HG03280 (cell line): ENCODE data around the gene MRNIP.
A peak's percentile ranks its signal among the peaks of the same experiment; 100 is the strongest.
"Not testable (repeated sequence)": the region's sequence is repeated elsewhere in the genome, so short reads cannot be mapped to it uniquely, and the experiment has no call there.

Source experiments
- ATAC-seq: cut with Tn5 transposase; IDR thresholded peaks from one replicate; pipeline ENCODE4 v1.9.1; 2021; ENCODE audit warnings: mild to moderate bottlenecking, moderate library complexity; ENCODE audit not compliant: unreplicated experiment

MRNIP gene

GRCh38 chr5:179872055-179872827, 13.6 kb upstream of the MRNIP start:
- no peak for ATAC-seq

DNA sequence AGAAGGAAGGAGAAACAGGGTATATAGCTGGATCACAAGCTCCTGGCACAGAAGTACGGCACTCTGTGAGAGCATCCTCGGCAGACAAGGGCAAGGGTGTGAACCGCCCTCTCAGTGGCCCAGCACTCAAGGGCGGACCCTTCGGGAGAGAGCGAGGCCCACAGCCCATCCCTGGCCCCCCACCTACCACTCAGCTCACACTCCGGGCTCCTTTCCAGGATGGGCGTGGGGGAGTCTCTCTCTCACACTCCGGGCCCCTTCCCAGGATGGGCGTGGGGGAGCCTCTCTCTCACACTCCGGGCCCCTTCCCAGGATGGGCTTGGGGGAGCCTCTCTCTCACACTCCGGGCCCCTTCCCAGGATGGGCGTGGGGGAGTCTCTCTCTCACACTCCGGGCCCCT, 12.9 kb upstream of the MRNIP start:
- ATAC-seq = not testable (repeated sequence)

GRCh38 chr5:179870952-179871351, 12.3 kb upstream of the MRNIP start:
- ATAC-seq = no peak

- no peak for ATAC-seq
Observed at GRCh38 chr5:179870403-179870903, 11.8 kb upstream of the MRNIP start.

- ATAC-seq = no peak
Observed at GRCh38 chr5:179869641-179870402, 11.2 kb upstream of the MRNIP start.

GRCh38 chr5:179869101-179869500, 10.5 kb upstream of the MRNIP start:
- ATAC-seq = no peak

GRCh38 chr5:179868541-179868940, 9.9 kb upstream of the MRNIP start:
- ATAC-seq = no peak

- no peak for ATAC-seq
Observed at GRCh38 chr5:179867476-179867875, 8.9 kb upstream of the MRNIP start.

DNA sequence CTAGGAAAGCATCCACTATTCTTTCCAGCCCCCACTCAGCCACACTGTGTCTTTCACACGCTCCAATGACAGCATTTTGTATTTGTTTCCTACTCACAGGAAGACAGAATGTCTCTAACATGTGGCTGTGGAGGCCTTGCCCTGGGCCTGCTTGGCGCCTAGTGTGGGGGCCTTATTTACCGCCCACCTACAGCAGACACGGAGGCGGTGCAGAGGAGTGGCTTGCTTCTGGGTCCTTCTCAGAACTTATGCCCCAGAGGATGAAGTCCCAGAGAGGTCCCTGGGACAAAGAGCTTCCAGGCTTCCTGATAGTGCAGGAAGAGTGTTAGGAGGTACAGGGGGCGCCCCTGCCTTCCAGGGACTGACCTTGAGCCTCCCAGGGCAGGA, 8.5 kb upstream of the MRNIP start:
- ATAC-seq = no peak

DNA sequence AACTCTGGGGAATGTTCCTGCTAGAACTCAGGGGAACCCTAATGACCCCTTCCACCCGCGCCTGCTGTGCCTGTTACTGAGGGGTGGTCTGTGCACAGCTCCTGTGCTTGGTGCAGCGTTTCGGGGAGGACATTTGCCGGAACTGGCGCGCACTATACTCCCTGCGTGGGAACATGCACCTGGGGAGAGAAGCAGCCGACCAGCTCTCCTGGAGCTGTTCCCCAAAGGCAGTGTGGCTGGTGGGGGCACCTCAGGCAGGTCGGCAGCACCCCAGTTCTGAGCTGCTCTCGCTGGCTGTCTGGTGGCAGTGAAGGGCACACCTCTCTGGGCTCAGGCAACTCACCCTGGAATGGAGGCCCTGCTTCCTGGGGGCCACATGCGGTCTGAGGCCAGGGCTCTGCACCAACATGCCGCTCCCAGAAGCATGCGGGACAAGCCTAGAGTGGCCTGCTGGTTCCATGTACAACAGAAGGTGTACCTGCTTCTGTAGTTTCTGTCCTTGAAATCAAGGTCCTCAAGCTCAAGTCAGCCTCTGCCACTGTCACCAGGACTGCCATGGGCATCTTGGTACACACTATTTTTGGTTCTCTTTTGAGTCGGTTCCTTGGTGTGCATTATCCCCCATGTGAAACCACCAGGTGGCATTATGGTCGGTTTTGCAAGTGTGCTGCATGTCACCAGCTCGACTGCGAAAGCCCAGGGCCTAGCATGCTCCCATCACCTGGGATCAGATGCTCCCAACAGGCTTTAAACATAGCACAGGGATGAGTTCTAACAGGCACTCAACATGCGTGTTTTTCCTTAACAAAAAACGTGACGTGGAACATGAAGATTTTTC, 7.8 kb upstream of the MRNIP start:
- no peak for ATAC-seq

GRCh38 chr5:179865491-179866240, 7.0 kb upstream of the MRNIP start:
- no peak for ATAC-seq

DNA sequence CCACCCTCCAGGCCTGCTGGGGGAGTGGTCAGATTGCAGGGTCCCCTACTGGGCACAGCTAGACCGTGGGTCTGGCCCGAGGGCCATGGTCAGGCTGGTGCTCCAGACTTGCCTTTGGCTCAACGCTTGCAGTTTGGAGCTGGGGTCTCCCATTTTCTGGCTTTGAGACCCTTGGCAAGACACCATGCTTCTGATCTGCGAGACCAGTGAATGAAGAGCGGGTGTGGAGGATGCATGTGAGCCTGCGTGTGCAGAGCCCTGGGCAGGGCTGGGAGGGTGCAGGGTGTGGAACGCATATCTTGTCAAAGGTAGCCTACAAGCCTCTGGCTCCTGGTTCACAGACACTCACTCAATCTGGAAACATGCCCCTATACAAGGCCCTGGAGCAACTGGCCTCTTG, 6.1 kb upstream of the MRNIP start:
- ATAC-seq = no peak

DNA sequence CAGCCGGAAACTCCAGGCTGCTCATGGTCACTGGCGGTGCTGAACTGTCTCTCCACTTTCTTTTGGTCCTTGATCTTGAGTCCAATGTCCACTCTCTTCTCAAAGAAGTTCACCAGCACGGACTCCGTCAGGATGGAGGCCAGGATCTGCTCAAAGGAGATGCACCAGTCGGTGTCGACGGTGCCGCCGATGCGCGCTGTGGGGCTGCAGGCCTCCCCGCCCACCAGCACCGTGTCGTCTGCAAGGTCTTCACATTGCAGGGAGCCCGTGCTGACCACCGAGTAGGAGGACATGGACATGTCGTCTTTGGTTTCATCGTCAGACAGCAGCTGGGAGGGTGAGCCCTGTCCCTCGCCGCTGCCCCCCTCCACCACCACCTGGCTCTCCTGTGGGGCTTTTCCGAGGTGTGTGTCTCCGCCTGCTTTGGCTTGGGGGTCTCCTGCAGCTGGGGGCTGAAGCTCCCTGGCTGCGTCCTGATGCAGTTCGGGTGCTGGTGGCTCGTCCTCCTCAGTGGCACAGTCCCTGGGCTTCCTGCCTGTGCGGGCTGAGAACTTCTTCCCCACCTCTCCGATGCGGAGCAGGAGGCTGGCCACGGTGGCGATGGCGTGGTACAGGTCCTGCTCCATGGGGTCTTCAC, 5.0 kb upstream of the MRNIP start:
- ATAC-seq = no peak

- no peak for ATAC-seq
Observed at GRCh38 chr5:179862891-179863290, 4.3 kb upstream of the MRNIP start.

GRCh38 chr5:179862296-179862695, 3.7 kb upstream of the MRNIP start:
- ATAC-seq = no peak

DNA sequence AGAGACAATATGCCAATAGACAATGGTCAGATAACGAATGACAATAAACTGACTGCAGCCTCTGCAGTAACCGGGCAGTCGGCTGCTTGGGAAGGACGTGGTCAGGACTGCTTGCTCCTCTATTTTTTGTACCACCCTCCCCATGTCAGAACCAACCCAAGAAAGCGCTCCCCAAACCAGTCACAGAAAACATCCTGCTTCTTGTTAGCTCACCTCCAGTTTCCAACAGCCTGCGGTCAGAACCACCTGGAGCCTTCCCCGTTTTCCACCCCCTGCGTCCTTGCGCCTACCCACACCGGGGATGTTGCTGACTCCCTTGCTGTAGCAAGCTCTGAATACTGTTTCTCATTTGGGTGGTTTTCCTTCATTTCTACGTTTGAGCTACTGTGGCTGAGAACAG, 1.7 kb upstream of the MRNIP start:
- no peak for ATAC-seq

DNA sequence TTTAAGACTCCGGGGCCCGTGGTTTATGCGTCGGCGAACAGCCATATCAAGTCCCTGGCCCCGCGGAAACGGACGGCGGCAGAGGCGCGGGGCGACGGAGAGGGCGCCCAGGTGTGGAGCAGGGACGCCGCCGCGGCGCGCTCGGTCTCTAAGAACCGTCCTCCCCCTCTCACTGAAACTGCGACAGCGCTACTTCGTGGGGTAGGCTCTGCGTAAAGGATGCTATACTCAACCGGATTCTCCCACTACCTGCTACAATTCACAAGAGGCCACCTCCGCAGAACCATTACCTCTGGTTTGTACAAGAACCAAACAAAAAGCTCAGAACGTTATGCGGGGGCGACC, 404 bp downstream of the MRNIP start:
- ATAC-seq = peak; percentile 42

- ATAC-seq = no peak
Observed at GRCh38 chr5:179854356-179854755, 4.3 kb downstream of the MRNIP start.

- ATAC-seq = peak; percentile 86
Observed at GRCh38 chr5:179852993-179853547, 5.5 kb downstream of the MRNIP start.

DNA sequence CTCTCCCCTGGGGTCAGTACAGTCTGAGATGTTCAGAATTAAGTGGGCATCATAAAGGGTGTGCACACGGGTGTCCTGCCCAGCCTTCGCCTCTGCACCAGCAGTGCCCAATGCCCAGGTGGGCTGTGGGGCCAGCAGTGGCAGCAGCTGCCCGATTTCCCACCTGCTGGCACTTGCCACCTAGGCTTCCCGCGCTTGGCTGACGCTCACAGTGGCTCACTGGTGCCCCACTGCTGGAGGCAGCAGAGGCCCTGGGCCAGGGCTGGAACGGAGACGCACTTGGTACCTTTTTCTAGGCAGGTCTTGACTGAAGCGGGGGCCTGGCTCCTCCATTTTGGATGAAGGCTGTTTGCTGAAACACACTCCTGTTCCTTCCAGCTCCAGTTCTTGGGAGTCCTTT, 17.0 kb downstream of the MRNIP start:
- ATAC-seq = no peak
